HUDEP-2 (cell line): ENCODE data around the gene ZBED4.

Experiments
- DNase-seq, 76 experiments: peaks; one replicate each; lab custom pipeline; 2025; ENCODE audit not compliant: unreplicated experiment in 76 of 76; lab: John Stamatoyannopoulos, UW

The ZBED4 gene

GRCh38 chr22:49896201-49896600 lies 42.6 kb downstream of the ZBED4 start:
- DNase-seq: no peak

- DNase-seq: no peak
Measured at GRCh38 chr22:49897015-49897684, 43.5 kb downstream of the ZBED4 start.

DNA sequence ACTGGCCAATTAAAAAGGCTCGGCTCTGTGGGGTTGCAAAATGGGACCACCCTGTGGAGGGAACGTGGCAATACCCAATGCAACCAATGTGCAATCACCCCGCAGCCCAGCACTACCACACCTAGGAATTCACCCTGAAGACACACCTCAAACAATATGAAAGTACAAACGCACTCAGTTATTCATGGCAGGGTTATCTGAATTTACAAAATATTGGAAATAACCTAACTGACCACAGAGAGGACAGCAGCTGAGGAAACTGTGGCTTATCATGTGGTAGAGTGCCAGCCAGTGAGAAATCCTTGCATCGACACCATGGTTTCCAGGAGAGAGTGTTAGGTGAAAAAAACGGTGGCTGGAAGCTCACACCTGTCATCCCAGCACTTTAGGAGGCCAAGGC lies 45.9 kb downstream of the ZBED4 start:
- DNase-seq: no peak

GRCh38 chr22:49900441-49901230 lies 47.0 kb downstream of the ZBED4 start:
- DNase-seq: no peak

GRCh38 chr22:49901457-49901856 lies 47.8 kb downstream of the ZBED4 start:
- DNase-seq: no peak

- DNase-seq: peak in 15 of 76 experiments; percentile 3 to 55 (median 14)
Measured at GRCh38 chr22:49903322-49904039, 49.8 kb downstream of the ZBED4 start.

DNA sequence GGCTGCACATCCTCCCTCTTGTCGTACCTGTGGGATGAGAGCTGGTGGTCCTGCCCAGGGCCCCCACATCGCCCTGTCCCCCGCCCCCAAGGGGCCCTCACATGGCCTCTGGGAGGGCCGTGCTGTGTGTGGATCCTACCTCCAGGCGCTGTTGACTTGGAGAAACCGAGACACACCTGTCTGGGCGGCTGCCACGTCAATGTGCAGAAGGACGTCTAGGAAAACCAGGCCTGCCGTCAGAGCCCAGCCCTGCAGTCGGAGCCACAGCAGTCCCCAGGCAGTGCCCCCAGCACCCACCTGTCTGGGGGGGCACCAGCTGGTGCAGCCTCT lies 50.4 kb downstream of the ZBED4 start:
- DNase-seq: no peak

DNA sequence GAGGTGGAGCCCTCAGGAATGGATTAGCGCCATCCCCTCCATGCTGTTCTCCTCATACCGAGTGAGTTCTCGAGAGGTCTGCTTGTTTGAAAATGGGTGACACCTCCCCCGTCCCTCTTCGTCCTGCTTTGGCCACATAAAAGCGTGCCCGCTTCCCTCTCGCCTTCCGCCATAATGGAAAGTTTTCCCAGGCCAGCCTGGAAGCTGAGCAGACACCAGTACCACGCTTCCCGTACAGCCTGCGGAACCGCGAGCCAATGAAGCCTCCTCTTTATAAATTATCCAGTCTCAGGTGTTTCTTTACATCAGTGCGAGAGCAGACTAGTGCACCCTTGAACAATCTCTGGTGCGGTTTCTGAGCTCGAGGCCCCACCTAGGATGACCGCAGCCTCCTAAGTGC lies 51.8 kb downstream of the ZBED4 start:
- no peak for DNase-seq

DNA sequence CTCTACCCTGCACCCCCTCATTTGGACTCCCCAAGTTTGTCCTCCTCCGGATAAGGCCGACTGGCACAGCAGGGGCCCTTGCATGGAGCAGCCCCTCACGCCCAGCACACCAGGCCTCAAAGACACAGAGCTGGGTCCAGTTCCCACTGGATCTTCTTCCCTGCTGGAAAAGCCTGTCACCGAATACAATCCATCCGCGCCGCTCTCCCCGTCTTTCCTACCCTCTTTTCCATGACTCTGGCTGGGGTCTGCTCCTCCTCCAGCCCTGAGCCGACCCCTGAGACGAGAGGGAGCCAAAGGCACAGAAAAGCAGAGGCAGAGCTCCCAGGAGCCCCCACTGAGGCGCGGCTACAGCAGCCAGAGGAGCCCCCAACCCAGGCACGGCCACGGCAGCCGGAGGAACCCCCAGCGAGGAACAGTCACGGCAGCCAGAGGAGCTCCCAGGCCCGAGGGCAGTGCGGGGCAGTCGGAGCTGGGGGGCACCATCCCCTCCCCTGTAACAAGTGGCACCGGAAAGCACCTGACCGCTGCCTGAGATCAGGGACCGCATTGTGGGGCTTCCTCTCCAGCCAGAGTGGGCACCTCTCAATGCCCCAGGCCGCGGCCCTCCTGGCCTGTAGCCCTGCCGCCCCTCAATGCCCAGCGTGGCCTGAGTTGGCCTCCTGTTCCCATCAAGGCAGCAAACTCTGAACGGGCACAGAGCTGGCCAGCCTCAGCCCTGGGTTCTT lies 52.6 kb downstream of the ZBED4 start:
- DNase-seq: no peak

GRCh38 chr22:49906799-49907290 lies 53.2 kb downstream of the ZBED4 start:
- DNase-seq: no peak

- DNase-seq: no peak
Measured at GRCh38 chr22:49907807-49908206, 54.2 kb downstream of the ZBED4 start.

- no peak for DNase-seq
Measured at GRCh38 chr22:49909476-49910205, 56.0 kb downstream of the ZBED4 start.

- no peak for DNase-seq
Measured at GRCh38 chr22:49910229-49911155, 56.8 kb downstream of the ZBED4 start.

DNA sequence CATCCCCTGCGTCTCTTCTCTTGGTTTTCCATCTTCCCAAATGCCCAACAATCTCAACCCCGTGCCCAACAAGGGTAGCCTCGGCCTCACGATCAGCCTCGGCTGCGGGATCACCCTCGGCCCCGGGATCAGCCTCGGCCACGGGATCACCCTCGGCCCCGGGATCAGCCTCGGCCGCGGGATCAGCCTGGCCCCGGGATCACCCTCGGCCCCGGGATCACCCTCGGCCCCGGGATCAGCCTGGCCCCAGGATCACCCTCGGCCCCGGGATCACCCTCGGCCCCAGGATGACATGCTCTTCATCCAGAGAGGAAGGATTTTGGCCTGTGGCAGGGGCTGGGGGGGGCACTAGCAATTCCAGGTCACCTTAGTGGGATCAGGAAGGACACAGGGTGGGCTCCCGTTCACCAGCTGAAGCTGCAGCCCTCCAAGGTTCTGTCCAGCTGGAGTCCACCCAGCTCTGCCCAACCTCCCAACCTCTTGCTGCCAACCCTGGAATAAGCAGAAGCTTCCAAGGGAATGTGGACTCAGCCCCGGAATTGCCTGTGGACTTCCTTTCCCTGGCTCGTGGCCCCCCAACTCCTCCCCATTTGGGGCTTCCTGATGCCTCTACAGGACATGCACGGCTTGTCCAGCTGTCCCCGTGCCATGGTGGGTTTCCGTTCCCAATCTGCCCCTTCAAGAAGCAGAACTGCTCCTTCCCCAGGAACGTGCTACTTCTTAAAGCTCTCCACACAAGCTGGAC lies 58.4 kb downstream of the ZBED4 start:
- no peak for DNase-seq

DNA sequence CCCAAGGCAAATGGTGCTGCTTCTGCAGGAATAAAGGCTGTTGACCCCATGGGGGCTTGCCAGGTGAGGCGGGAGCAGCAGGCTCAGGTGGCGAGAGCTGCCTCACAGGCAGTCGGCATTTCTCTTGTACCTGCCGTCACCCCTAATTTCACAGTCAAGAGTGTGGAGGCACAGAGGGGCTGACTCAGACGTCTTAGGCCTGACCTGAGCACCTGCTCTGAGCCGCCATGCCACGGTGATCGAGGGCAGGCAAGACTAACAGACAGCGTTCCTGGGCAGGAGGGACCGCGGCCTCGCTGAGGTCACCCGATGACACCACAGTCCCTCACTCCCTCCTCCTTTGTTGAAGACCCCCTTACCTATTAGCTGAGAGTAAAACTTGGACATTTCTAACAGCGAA lies 59.4 kb downstream of the ZBED4 start:
- DNase-seq: no peak

DNA sequence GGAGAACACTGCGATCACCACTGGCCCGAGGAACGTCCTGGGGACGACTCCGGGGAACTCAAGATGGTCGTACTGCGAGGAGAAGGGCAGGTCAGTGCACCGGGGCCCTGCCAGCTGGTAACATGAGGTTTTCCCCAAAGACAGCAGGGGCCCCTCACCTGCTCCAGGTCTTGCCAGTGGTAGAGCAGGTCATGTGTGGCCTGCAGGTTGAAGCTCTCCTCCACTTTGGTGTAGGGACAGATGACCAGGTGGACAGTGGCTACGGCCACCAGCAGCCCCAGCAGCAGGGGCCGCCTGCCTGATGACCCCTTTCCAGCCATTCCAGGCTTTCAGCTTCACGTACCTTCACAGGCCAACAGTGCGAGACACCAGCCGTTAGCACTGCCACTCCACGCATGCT lies 59.8 kb downstream of the ZBED4 start:
- no peak for DNase-seq

GRCh38 chr22:49914256-49914655 lies 60.6 kb downstream of the ZBED4 start:
- no peak for DNase-seq

GRCh38 chr22:49915610-49916009 lies 62.0 kb downstream of the ZBED4 start:
- no peak for DNase-seq

GRCh38 chr22:49916831-49917230 lies 63.2 kb downstream of the ZBED4 start:
- no peak for DNase-seq
